Activated CD4-positive, alpha-beta T cell treated with anti-CD3 and anti-CD28 coated beads, Interleukin-2, amount 50 U/mL, for 4 hours (primary cell): ENCODE measurements around the gene HS3ST4.

ENCODE experiments used
- DNase-seq, 2 experiments: peaks; one replicate each; pipeline ENCODE4 v3.0.0-alpha.2; 2020

The HS3ST4 gene

DNA sequence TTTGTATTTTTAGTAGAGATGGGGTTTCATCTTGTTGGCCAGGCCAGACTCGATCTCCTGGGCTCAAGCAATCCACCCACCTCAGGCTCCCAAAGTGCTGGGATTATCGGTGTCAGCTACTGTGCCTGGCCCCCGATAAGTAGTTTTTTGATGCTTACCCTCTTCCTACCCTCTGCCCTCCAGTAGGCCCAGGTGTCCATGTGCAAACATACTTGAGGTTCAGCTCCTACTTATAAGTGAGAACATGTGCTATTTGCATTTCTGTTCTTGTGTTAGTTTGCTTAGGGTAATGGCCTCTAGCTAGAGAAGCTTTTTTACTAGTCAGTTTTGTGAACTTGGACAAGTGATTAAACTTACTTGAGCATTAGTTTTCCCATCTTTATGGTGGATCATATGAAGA is 136.8 kb downstream of the HS3ST4 start:
- no peak for DNase-seq

DNA sequence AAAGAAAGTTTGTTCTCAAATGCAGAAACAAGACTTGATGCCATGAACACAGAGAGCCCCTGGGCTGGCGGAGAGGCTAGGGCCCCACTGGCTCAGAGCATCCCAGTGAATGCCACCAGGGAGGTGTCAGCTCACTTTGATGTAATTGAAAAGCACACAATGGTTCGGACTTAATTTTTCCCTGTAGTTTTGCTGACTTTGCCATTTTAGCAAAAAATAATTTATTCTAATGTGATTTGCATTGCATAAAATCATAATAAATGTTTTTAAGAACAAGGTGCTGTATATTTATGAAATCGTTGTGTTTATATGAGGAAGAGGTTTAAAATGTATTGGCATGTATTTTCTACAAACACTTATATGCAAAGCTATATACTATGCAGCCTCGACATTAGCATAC is 140.5 kb downstream of the HS3ST4 start:
- no peak for DNase-seq

DNA sequence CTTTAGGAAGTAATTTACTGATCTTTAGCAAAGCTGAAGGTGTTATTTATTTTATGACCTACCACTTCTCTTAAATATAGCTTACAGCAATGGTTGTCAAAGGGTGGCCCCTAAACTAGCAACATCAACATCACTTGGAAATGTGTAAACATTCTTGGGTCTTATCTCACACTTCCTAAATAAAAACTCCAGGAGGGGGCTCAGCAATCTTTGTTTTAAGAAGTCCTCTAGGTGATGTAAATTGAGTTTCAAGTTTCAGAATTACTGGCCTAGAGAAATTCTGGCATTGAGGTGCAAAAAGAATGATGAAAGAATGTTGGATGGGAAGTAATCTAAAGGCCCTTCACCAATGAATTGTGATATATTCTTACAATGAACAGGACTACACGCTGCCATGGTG is 142.3 kb downstream of the HS3ST4 start:
- no peak for DNase-seq

DNA sequence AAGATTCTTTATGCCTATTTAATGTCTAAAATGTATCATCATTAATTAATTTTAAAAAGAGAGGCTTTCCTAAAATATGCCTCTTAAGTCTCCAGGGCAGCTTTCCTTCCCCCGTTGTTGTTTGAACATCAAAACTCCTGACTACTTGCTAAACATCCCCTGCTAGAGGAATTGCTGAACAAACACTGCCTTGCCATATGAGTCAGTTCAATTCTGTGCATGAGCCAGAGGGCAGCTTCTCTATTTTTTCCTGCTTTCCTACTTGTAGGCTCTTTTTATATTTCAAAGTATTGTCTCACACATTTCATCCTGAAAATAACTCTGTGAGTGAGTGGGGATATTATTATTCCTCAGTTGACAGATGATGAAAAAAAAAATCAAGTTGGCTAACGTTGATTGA is 143.4 kb downstream of the HS3ST4 start:
- DNase-seq: no peak

DNA sequence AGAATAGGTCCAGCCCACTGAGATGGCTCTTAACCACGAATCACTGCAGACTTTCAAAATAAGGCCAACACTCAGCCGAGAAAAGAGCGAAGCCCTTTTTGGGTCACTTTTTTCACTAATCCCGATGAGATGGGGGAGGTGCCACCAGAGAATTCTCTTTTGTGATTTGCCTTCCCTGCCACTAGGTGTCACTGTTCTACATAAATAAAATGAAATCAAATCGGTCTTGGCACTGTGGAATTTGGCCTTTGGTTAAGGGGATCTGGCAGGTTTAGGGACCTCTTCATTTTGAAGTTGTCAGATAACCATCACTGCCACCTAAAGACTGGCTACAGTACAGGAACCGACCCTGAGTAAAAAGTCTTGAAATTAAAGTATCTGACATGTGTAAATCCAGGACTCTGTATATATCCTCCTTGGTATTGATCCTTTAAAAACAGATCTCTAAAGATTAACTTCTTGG is 147.0 kb downstream of the HS3ST4 start:
- DNase-seq: no peak

DNA sequence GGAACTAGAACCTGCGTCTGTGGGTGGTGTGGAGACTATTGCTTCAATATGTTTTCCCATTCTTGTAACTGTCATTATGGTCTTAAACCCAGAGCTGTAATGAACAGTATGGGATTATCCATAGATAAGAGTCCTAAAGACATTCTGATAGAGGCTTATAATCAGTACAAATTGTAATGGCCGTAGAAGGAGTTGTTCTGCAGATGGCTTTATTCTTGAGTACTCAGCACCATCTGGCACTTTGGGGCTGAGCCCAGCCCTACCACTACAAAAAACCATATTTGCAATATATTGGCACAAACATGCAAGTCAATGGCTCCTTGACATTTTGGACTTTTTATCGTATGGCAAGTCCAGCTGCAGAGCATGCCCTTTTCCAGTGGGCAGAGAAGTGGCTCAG is 150.0 kb downstream of the HS3ST4 start:
- DNase-seq: no peak

DNA sequence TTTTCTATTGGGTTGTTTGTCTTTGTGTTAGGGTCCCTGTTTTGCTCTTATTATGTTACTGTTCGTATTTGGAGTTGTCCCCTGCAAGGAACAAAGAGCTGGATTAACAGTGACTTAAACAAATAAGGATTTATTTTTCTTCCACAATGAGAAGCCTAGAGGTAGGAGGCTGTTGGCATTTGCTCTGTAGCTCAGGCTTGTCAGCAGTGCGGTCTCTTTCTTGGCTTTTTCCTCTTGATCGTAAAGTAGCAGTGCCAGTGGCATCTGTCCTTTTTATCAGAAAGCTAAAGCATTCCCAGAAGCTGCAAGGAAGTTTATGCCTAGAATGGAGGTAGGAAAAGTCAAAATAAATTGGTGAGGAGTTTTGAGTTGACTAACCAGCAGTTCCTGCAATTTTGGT is 154.1 kb downstream of the HS3ST4 start:
- DNase-seq: no peak

DNA sequence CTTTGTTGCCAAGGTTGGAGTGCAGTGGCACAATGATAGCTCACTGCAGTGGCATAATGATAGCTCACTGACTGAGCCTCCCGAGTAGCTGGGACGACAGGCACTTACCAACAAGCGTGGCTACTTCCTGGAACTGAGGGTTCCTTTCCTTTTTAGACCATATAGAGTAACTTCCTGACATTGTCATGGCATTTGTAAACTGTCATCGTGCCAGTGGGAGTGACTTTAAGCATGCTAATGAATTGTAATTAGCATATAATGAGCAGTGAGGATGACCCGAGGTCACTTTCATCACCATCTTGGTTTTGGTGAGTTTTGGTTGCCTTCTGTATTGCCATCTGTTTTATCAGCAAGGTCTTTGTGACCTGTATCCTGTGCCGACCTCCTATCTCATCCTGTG is 162.4 kb downstream of the HS3ST4 start:
- no peak for DNase-seq

DNA sequence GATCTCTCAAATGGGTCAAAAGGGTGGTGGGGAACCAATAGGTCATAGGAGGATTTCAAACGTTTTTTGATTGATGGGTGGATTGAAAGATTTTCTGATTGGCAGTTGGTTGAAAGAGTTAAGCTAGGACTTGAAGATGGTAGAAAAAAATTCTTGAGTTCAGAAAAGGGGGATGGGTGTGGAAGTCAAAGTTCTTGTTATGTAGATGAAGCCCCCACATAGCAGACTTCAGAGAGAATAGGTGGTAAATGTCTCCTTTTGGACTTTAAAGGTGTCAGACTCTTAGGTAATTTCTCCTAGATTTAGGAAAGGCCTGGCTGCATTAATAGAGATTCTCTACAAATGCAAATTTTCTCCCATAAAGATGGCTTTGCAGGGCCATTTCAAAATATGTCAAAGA is 163.3 kb downstream of the HS3ST4 start:
- no peak for DNase-seq

DNA sequence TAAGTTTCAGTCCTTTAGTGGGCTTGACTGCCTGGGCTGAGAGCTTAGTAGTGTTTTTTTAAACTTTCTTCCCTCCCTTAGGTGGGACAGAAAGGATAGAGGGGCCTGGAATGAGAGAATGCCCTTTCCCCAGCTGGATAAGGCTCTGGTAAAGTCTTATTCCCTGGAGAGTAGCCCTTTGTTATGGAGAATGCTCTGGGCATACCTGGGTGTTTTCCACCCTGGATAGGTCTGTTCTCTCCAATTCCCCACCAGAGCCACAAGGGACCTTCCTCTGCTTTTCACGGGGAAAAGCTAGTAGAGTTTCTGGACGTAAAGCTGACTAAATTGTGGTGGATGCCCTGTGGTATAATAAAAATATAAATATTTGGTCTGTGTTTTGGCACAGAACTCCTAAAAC is 164.1 kb downstream of the HS3ST4 start:
- no peak for DNase-seq

DNA sequence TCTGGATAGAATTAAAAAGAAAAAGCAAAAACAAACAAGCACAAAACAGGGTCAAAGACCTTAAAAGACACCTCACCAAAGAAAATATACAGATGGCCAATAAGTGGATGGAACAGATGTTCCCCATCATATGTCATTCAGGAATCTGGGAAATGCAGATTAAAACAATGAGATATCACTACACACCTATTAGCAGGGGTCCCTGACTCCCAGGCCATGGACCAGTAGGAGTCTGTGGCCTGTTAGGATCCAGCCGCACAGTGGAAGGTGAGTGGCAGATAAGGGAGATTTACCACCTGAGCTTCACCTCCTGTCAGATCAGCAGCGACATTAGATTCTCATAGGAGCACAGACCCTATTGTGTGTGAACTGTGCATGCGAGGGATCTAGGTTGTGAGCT is 167.9 kb downstream of the HS3ST4 start:
- DNase-seq: no peak

DNA sequence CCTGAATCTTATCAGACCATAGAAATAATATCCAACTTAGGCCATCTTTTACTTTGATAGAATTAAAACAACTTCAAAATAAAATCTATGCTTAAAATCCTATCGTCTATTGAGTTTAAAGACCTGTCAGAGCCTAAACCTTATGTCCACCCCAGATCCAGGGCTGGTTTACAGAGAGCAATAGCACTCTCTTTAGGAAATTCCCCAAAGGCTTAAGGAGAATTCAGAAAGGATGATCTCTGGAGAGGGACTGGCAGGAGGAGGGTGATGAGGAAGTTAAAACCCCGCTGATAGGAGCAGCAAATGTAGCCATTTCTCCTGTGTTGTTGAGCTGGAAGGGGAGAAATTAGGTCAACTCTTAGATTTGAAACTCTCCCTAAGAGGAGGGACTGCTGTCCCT is 175.3 kb downstream of the HS3ST4 start:
- no peak for DNase-seq

DNA sequence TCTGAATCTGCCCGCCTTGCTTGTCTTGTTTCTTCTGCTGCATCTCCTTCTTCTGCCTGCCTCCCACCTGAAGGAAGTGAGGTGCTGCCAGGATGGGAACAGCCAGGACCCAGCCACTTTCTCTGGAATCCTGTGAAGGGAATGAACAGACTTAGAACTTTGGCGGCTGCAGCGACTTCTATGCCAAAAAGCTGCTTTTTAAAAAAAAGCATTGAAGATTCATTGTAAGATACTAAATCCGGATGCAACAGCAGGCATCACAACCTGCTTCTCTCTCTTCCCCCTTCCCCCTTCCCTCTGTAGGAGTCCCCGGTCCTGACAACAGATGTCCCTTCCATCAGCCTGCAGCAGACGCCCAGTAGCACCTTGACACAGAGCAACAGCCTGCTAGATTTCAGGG is 176.3 kb downstream of the HS3ST4 start:
- no peak for DNase-seq

DNA sequence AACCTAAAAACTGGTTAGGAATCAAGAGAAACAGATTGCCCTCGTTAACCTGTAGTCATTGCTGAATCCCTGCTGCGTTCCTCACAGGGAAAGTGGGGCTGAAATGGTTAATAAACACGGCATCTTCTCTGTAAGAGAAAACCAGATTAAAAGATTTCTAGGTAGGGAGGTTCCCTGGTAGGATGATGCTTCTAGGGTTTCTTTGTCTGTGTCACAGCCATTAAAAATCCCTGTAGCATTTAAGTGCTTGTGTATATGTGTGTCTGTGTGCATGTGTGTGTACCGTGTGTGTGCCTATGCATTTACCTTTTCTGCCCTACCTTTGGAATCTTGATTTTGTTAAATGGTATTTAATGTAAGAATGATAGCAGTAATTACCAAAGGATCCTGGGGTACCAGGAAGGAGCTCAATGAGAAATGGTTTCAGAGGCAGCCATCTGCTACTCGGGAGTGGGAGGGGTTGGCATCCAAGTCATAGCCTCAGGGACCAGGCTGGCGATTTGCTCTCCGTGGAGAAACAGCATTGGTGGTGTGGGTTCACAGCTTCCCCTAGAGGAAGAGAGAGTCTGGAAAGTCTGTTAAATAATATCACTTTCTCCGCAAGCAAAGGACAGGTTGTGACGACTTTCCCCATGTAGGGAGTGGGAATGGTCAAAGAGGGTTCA is 177.1 kb downstream of the HS3ST4 start:
- no peak for DNase-seq

DNA sequence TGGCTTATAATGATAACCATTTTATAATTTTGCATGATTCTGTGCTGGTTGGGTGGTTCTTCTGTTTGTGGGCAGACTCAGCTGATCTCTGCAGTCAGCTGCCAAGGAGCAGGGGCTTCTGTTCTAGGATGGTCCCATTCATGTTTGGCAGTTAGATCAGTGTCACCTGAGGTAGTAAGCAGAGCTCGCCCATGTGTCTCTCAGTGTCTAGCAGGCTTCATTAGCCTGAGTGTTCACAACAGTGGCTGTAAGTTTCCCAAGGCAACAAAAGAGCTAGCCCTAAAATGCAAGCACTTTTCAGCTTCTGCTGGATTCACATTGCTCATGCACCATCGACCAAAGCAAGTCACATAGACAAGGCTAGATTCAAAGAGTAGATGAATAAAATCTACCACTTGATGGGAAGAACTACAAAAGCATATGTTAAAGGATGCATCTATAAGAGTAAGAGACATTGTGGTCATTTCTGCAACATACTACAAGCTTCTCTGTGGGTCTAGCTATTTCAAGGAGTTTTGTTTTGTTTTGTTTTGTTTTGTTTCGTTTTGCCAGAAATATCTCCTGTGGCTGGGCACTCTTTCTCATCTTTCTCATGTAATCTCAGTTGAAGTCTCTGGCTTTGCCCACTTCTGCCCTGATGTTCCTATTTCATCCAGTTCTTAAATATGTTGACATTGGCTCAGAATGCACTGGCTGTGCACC is 180.8 kb downstream of the HS3ST4 start:
- no peak for DNase-seq

DNA sequence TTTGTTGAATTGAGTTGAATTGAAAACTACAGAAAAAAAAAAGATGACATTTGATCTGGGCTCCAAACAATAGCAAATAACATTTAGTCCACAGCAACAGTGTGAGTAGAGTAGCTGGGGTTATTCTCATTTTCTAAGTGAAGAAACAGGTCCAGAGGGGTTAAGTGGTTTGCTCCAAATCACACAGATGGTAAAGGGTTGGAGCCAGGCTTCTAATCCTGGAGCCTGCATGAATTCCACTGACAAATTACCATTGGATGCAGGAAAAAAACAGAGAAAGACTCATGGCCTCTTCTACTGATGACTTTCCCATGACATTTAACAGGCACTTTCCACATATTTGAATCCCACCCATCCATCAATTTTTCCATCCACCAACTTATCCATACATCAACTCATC is 182.4 kb downstream of the HS3ST4 start:
- no peak for DNase-seq

DNA sequence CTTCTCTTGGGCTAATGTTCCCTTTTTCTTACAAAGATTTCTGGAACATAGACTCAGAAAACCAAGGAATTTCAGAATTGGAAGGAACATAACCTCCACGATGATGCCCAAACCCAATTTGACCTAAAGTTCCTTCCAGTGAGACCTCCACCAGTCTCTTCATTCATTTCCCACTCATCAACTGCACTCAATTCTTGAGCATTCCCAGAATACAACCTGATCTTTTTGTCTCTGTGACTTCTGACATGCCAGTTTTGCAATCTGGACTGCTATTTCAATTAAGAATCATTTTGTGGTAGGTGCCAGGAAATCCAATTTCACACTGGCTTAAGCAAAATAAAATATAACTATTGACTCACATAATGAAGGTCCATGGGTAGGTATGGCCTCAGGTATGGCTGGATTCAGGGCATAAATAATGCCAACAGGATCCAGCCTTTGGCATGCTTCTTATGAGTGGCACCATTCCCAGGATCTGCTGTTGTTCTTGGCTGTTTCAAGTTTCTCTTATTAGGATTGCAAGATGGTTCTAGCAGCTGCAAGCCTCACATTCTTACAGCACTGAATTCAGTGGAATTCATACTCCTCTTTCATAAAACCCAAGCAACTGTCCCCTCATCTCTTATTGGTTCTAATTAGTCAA is 184.3 kb downstream of the HS3ST4 start:
- DNase-seq: no peak

DNA sequence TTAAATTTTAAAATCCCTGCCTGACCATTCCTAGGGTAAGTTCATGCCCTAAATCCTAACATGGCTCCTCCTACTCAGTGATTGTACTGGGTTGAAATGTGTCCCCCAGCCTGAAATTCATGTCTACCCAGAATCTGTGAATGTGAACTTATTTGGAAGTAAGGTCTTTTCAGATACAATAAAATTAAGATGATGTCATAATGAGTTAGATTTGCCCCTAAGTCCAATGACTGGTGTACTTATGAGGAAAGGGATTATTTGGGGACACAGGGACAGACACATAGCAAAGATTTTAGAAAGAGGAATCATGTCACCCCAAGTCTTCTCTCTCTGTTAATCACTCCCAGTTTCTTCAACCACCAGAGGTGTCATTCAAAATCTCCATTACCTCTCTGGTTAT is 185.3 kb downstream of the HS3ST4 start:
- DNase-seq: no peak

DNA sequence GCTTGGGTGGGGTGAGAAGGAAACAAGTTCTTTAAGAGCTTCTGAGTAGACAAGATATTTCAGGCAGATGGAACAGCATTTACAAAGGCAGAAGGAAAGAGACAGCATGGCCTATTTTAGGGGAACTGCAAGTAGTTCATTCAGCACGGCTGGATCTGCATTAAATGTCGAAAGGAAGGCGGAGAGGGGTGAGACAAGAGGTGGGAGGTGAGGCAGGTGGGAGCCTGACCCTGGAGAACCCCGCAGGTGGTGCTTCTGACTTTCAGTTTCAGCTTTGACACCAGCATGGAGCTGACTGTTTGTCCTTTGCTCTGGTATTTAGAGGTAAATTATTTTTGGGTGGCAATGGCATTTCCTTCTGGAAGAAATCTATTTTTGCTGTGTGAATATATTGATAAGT is 194.8 kb downstream of the HS3ST4 start:
- DNase-seq: no peak

DNA sequence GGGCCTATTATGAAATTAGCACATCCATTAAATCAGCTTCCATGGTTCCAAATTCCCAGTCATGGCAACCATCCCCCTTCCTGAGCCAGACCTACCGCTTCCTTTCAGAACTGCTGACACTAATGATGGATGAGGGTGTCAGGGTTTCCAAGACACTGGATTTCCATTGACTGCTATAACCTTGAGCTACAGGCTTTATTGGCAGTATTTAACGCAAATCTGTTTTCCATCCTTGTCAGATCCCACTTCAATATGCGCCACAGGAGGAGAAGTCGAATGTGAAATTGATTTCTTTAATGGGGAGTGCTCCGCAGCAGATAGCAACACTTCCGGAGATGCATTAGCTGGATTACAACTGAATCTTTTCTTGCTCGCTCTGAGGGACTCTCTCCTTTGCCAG is 197.1 kb downstream of the HS3ST4 start:
- no peak for DNase-seq

DNA sequence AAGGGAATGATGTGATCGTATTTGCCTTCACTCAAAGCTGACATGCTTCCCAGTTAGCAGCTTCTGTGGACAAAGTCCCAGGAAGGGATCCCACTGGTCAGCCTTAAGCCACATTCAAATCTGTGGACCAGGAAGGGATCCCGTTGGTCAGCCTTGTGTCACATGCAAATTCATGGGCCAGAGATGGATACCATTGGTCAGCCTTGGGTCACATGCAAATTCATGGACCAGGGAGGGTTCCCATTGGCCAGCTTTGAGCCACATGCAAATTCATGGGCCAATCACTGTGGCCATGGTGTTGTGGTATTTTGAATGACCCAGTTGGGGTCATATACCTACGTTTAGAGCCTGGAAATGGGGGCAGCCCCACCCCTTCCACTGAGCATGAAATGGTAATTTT is 201.6 kb downstream of the HS3ST4 start:
- DNase-seq: no peak

DNA sequence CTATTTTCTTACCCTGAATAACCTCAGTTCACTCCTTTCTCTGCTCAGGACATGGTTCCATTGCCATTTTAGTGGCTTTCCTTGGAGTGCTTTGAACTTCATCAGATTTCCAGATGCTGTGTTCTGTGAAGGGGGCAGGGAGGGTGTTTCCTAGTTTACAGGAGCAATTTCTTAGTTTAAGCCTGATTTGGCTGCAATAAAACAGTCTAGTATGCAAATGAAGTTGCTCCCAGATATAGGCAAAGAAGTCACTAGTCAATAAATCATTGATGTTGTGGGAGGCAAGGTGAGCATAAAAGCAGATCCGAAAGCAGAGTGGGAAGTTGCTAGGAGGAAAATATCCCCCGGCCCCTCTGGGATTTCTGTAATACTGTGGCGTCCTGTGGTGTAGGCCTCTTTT is 202.3 kb downstream of the HS3ST4 start:
- no peak for DNase-seq

DNA sequence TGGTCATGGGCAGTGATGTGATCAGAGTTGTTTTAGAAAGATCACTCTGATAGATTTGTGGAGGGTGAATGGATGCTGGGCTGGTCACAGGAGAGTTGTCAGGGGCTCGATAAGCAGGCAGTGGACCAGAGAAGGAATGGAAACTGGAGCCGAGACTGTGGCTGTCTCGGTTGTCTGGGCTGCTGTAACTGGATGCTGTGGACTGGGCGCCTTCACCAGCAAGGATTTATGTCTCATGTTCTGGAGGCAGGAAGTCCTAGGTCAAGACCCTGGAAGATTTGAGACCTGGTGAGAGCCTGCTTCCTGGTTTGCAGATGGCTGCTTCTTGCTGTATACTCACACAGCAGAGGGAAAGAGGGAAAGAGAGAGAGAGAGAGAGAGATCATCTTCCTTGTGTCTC is 203.6 kb downstream of the HS3ST4 start:
- no peak for DNase-seq

DNA sequence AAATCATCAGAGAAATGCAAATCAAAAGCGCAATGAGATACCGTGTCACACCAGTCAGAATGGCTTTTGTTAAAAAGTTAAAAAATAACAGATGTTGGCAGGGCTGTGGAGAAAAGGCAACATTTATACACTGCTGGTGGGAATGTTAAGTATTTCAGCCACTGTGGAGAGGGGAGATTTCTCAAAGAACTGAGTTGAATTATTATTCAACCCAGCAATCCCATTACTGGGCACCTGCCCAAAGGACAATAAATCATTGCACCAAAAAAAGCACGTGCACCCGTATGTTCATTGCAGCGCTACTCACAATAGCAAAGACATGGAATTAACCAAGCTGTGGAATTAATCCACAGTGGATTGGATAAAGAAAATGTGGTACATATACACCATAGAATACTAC is 204.7 kb downstream of the HS3ST4 start:
- DNase-seq: no peak

DNA sequence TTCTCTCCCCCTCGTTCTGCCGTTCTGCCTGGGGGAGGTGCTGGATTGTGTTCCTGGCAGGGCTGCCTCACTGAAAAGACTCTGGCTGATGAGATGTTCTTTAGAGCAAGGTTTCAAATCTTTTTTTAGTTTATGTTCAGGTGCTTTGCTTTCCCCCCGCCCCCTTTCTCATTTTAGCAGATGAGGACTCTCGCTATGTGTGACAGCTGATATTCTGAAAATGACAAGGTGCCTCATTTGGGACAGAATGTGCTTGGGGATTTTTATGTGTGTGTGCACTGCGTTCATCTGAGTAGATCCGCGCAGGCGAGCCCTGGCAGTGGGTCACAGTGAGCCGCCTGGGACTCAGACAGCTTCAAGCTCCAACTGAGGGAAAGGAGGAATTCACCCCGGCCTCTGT is 205.9 kb downstream of the HS3ST4 start:
- no peak for DNase-seq
